HG03354 (cell line): ENCODE data around the gene VCX3A.
"Not testable (repeated sequence)": the region's sequence is repeated elsewhere in the genome, so short reads cannot be mapped to it uniquely, and the experiment has no call there.

Experiments
- ATAC-seq: cut with Tn5 transposase; IDR thresholded peaks from one replicate; pipeline ENCODE4 v1.9.1; 2021; ENCODE audit warnings: mild to moderate bottlenecking; ENCODE audit not compliant: unreplicated experiment, poor library complexity, severe bottlenecking

Gene VCX3A

GRCh38 chrX:6535018-6535417 is at the start of gene VCX3A:
Gene VCX3A, minus strand, starts transcription at chrX:6535118. Its CDS starts 621 bp downstream, at chrX:6534497.
- not testable (repeated sequence) for ATAC-seq

- no peak for ATAC-seq
These were observed 39.8 kb upstream of the VCX3A start for GRCh38 chrX:6574762-6575161.

- ATAC-seq, result no peak
These were observed 33.1 kb upstream of the VCX3A start for GRCh38 chrX:6568031-6568430.

GRCh38 chrX:6558979-6559378 is 24.1 kb upstream of the VCX3A start:
- ATAC-seq, result no peak

GRCh38 chrX:6557690-6558089 is 22.8 kb upstream of the VCX3A start:
- no peak for ATAC-seq

- no peak for ATAC-seq
These were observed 16.1 kb upstream of the VCX3A start for GRCh38 chrX:6550999-6551398.

GRCh38 chrX:6545712-6546111 is 10.8 kb upstream of the VCX3A start:
- no peak for ATAC-seq

- no peak for ATAC-seq
These were observed 8.3 kb downstream of the VCX3A start for GRCh38 chrX:6526564-6527136.

GRCh38 chrX:6517376-6517775 is 17.5 kb downstream of the VCX3A start:
- ATAC-seq, result no peak

GRCh38 chrX:6506444-6506843 is 28.5 kb downstream of the VCX3A start:
- no peak for ATAC-seq

GRCh38 chrX:6505960-6506359 is 29.0 kb downstream of the VCX3A start:
- ATAC-seq, result no peak

GRCh38 chrX:6500719-6501118 is 34.2 kb downstream of the VCX3A start:
- no peak for ATAC-seq

GRCh38 chrX:6498324-6498723 is 36.6 kb downstream of the VCX3A start:
- ATAC-seq, result no peak
